Esophagus squamous epithelium (tissue), 5 donors: ENCODE measurements around the gene HEPACAM2. TPM values are rescaled to one million over a fixed set of nuclear protein-coding genes. Genes with fewer than 3 reads are reported as not detected.

Experiments
- DNase-seq: peaks from one replicate; lab custom pipeline; 2025; lab: John Stamatoyannopoulos, UW
- H3K27ac ChIP-seq, 4 donors: fragments of 200-600 bp; sonication (generic); one replicate each; pipeline ENCODE4 v1.5.1; 2016 to 2019; ENCODE audit warnings: mild to moderate bottlenecking in 1 of 4
- H3K27me3 ChIP-seq, 4 donors: fragments of 200-600 bp; sonication (generic); 1 replicate in 3 of 4; 2 replicates in 1 of 4; pipeline versions ENCODE4 v1.5.1 to v1.6.0; 2017 to 2021; ENCODE audit warnings: antibody characterized with exemption in 1 of 4
- H3K36me3 ChIP-seq, 3 donors: fragments of 200-600 bp; sonication (generic); one replicate each; pipeline ENCODE4 v1.5.1; 2016 to 2019
- H3K4me1 ChIP-seq, 3 donors: fragments of 200-600 bp; sonication (generic); one replicate each; pipeline ENCODE4 v1.5.1; 2017 to 2019
- H3K4me3 ChIP-seq, 4 donors: fragments of 200-600 bp; sonication (generic); 1 replicate in 3 of 4; 2 replicates in 1 of 4; pipeline ENCODE4 v1.5.1; 2016 to 2019; ENCODE audit warnings: mild to moderate bottlenecking in 2 of 4, moderate library complexity in 1 of 4
- H3K9me3 ChIP-seq, 3 donors: fragments of 200-600 bp; sonication (generic); one replicate each; pipeline ENCODE4 v1.5.1; 2016 to 2019
- CTCF ChIP-seq, 6 experiments: fragments of 450-650 bp in 4 of 6; fragments of 200-600 bp in 2 of 6; sonication (generic) in 2 of 6; IDR thresholded peaks; one replicate each; pipeline ENCODE4 v1.5.1; 2016 to 2019; ENCODE audit warnings: antibody characterized with exemption in 6 of 6, mild to moderate bottlenecking in 4 of 6, moderate library complexity in 4 of 6
- POLR2A ChIP-seq, 4 donors: fragments of 450-650 bp; IDR thresholded peaks; one replicate each; pipeline ENCODE4 v1.6.1; 2017; ENCODE audit warnings: antibody characterized with exemption in 4 of 4, mild to moderate bottlenecking in 4 of 4, moderate library complexity in 3 of 4
- WGBS, 2 donors: methylation state at CpG; one replicate each; pipeline ENCODE4 v1.1.5; 2018; 5-methylcytosine and 5-hydroxymethylcytosine counted together
- intact Hi-C: fragments of 100-400 bp; cut with DNase I; formaldehyde crosslinking; loops from one replicate; pipeline ENCODE4 v1.15.0; 2022
- total RNA-seq, 4 donors: library from RNA; depleted of rRNA; stranded (reverse); fragments of >200 nt; gene quantifications; one replicate each; pipeline ENCODE4 v1.1.0, GENCODE V29; 2016
- donor health status: DM: yes; HTN: yes; CAD: no.

Gene HEPACAM2
- total RNA-seq, 4 donors from 2014 or later = not detected

DNA sequence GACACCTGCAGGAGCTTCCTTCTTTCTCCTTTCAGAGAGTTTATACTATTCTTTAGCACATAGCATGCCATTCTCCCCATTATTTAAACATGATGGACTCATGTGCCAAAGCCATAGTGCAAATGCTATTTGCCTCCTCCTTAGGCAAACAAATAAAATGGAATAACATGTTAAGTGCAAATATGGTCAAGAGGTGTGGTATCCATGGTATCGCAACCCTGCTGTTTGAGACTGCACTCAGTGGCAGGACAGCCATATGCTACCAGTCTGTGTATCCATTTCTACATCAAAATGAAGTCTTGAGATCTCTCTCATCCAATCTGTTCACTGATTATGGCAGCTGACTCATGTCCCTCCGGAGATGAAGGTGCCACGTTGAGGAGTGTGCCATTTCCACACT lies 22.8 kb downstream of the HEPACAM2 start:
- intact Hi-C loops = no loop called here
- H3K27ac ChIP-seq = no peak overlapping the region
- no peaks in the 10 kb centered on the region for H3K36me3 ChIP-seq
- no peaks in the 10 kb centered on the region for H3K4me1 ChIP-seq
- no peaks in the 10 kb centered on the region for H3K27me3 ChIP-seq
- no peak overlapping the region for H3K4me3 ChIP-seq
- WGBS, 2 donors = 60 to 63% methylated on average over 1 to 3 of the region's 3 CpGs
- no peaks in the 10 kb centered on the region for H3K9me3 ChIP-seq
- no peak for DNase-seq
- no peak for TF ChIP-seq CTCF (IDR thresholded peaks at IDR 0.05)
- no peak for TF ChIP-seq POLR2A (IDR thresholded peaks at IDR 0.05)

DNA sequence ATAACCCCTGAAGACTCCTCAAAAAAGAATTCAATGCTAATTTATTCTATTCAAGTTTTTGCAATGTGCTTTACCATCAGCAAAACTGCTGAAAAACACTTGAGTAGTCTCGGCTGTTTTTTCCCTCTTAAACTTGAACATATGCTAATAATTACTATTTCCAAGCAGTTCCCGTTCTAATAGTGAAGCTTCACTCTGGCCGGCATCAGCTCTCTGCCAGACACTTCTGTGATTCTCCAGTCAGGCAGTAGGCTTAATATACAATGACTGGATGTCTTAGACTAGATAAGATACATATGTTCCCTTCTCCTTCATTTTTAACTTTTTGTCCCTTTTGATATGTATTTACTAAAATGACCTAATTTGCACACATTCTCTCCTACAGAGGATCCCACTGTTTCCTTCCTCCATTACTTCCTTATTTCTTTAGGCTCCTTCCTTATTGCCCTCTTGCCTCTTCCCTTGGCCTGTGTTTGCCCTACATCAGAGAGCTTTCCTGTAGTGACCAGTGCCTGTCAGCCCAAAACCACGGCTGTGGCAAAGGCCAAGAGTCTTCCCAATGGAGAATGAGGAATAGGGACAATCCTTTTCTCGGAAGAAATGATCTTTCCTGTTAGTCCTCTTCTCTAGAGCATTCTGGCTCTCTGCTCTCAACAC lies 23.5 kb downstream of the HEPACAM2 start:
- WGBS, 2 donors = 52 to 66% methylated on average over 5 of the region's 5 CpGs
- H3K4me1 ChIP-seq = no peaks in the 10 kb centered on the region
- intact Hi-C loops = no loop called here
- TF ChIP-seq POLR2A (IDR thresholded peaks at IDR 0.05) = no peak
- no peak for TF ChIP-seq CTCF (IDR thresholded peaks at IDR 0.05)
- no peaks in the 10 kb centered on the region for H3K36me3 ChIP-seq
- no peak for DNase-seq
- H3K27me3 ChIP-seq = no peaks in the 10 kb centered on the region
- H3K27ac ChIP-seq = no peak overlapping the region
- no peaks in the 10 kb centered on the region for H3K9me3 ChIP-seq
- no peak overlapping the region for H3K4me3 ChIP-seq

DNA sequence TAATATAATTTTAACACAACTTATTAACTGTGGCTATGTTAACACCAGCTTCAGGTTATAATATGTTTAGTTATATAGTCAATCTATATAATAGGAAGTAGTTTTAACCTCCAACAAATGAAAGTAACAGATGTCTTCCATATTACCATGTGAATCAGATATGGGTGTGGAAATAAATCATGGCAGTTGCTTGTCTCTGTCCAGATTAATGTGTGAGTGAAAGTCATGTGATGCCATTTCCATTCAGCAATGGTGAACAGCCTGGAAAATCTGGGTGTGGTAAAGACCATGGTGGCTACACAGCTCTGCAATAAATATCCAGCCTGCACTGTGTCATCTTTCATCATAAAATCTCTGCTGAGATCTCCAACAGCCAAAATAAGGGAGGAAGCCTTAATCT lies 27.8 kb downstream of the HEPACAM2 start:
- Histone ChIP-seq H3K4me3 (no peak overlapping the region), H3K27me3 (no peaks in the 10 kb centered on the region), H3K27ac (no peak overlapping the region), H3K4me1 (no peaks in the 10 kb centered on the region), H3K36me3 (no peaks in the 10 kb centered on the region), H3K9me3 (no peaks in the 10 kb centered on the region)
- TF ChIP-seq CTCF (IDR thresholded peaks at IDR 0.05) = no peak
- no peak for DNase-seq
- intact Hi-C loops = no loop called here

DNA sequence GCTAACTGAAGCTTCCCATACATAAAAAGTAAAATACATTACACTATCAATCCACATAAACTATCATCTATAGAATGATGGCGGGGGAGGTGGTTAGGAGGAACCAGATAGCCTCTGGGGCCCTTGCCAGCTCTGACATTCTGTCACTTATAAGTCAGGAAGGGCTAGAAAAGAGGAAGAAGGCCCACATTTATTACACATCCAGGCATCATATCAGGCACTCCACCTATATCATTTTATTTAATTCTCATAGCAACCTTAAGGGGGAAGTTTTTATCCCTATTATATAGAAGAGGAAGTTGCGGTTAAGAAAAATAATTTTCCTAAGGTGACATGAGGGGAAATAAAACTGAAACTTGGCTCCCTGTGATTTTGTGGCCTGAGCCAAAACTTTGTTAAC lies 29.9 kb downstream of the HEPACAM2 start:
- intact Hi-C loops = no loop called here
- no peaks in the 10 kb centered on the region for H3K36me3 ChIP-seq
- H3K27ac ChIP-seq = no peak overlapping the region
- DNase-seq = no peak
- no peaks in the 10 kb centered on the region for H3K4me1 ChIP-seq
- no peaks in the 10 kb centered on the region for H3K9me3 ChIP-seq
- TF ChIP-seq POLR2A (IDR thresholded peaks at IDR 0.05) (no peak), CTCF (IDR thresholded peaks at IDR 0.05) (no peak)
- WGBS, 2 donors = 71 to 76% methylated on average over 2 of the region's 2 CpGs
- peaks cover 0 to 7% (median 0%) of the 10 kb centered on the region in 4 donors for H3K27me3 ChIP-seq
- no peak overlapping the region for H3K4me3 ChIP-seq

- no peak for DNase-seq
- Histone ChIP-seq H3K9me3 (no peaks in the 10 kb centered on the region), H3K4me1 (no peaks in the 10 kb centered on the region), H3K27ac (no peak overlapping the region), H3K27me3 (peaks cover 0 to 7% (median 0%) of the 10 kb centered on the region in 4 donors), H3K4me3 (no peak overlapping the region), H3K36me3 (no peaks in the 10 kb centered on the region)
- intact Hi-C loops = no loop called here
- 31 to 39% methylated on average over 3 of the region's 3 CpGs for WGBS, 2 donors
- TF ChIP-seq CTCF (IDR thresholded peaks at IDR 0.05) (no peak), POLR2A (IDR thresholded peaks at IDR 0.05) (no peak)
These were observed 31.9 kb downstream of the HEPACAM2 start for GRCh38 chr7:93194386-93194785.
